Sigmoid colon (tissue), 7 donors: ENCODE data around the gene ABCG5. TPM values are rescaled to one million over a fixed set of nuclear protein-coding genes. Genes with fewer than 3 reads are reported as not detected.

ENCODE experiments used
- DNase-seq: peaks from one replicate; pipeline ENCODE4 v3.0.0-alpha.2; 2019
- H3K27ac ChIP-seq, 4 donors: fragments of 200-600 bp; sonication (generic); one replicate each; pipeline ENCODE4 v1.5.1; 2016 to 2019; ENCODE audit warnings: mild to moderate bottlenecking in 1 of 4
- H3K27me3 ChIP-seq, 3 donors: fragments of 200-600 bp; sonication (generic); one replicate each; pipeline ENCODE4 v1.5.1; 2019; ENCODE audit warnings: mild to moderate bottlenecking in 1 of 3
- H3K36me3 ChIP-seq, 4 donors: fragments of 200-600 bp; sonication (generic); one replicate each; pipeline ENCODE4 v1.5.1; 2016 to 2019
- H3K4me1 ChIP-seq, 4 donors: fragments of 200-600 bp; sonication (generic); one replicate each; pipeline ENCODE4 v1.5.1; 2017 to 2019
- H3K4me3 ChIP-seq, 4 donors: fragments of 200-600 bp; sonication (generic); one replicate each; pipeline ENCODE4 v1.5.1; 2017 to 2019; ENCODE audit warnings: mild to moderate bottlenecking in 2 of 4, moderate library complexity in 1 of 4
- H3K9me3 ChIP-seq, 4 donors: fragments of 200-600 bp in 3 of 4; sonication (generic) in 3 of 4; one replicate each; pipeline versions ENCODE4 v1.5.1 to v1.6.1; 2013 to 2019
- EP300 ChIP-seq, 4 donors: sonication (generic); formaldehyde crosslinking; IDR thresholded peaks; one replicate each; pipeline ENCODE4 v1.6.1; 2017; ENCODE audit warnings: antibody characterized with exemption in 4 of 4
- POLR2A ChIP-seq, 2 donors: fragments of 450-650 bp; IDR thresholded peaks; one replicate each; pipeline ENCODE4 v1.6.1; 2016; ENCODE audit warnings: antibody characterized with exemption in 2 of 2, mild to moderate bottlenecking in 2 of 2, moderate library complexity in 2 of 2
- POLR2AphosphoS5 ChIP-seq, 4 donors: sonication (generic); formaldehyde crosslinking; IDR thresholded peaks; one replicate each; pipeline ENCODE4 v1.6.1; 2017; ENCODE audit warnings: antibody characterized with exemption in 4 of 4
- WGBS, 2 donors: extraction: QIAGEN DNeasy Blood & Tissue Kit; methylation state at CpG; one replicate each; pipeline ENCODE4 v1.1.7; 2013; 5-methylcytosine and 5-hydroxymethylcytosine counted together
- intact Hi-C: fragments of 100-400 bp; cut with DNase I; formaldehyde crosslinking; loops from one replicate; pipeline ENCODE4 v1.15.1; 2023
- polyA plus RNA-seq, 3 donors: library from polyadenylated mRNA; stranded (reverse); fragments of 200-250 nt; gene quantifications; one replicate each; pipeline ENCODE4 v1.2.3, GENCODE V29; 2013
- total RNA-seq, 4 donors: library from RNA; depleted of rRNA; stranded (reverse); fragments of >200 nt; gene quantifications; one replicate each; pipeline ENCODE4 v1.1.0, GENCODE V29; 2016
- TF ChIP-seq, protein P1 (sequence below), 4 experiments: fragments of 450-650 bp in 3 of 4; fragments of 200-600 bp in 1 of 4; IDR thresholded peaks; one replicate each; pipeline ENCODE4 v1.5.1; 2016 to 2019; ENCODE audit warnings: antibody characterized with exemption in 4 of 4, mild to moderate bottlenecking in 3 of 4, moderate library complexity in 2 of 4
- donor health status: healthy with polysubstance abuse.
- donor health status: Bipolar disorder and iron deficiency.
- donor health status: healthy.

Gene ABCG5
- total and polyA plus RNA-seq, 7 donors: 0.10 to 0.23 TPM; not detected in 5

GRCh38 chr2:43802135-43802534 lies 36.5 kb downstream of the ABCG5 start:
- intact Hi-C loops: no loop called here
- H3K36me3 ChIP-seq: peaks cover 0 to 54% (median 3%) of the 10 kb centered on the region in 4 donors
- DNase-seq: no peak
- WGBS, 2 donors: 63 to 93% methylated on average over 2 of the region's 2 CpGs
- H3K9me3 ChIP-seq: no peaks in the 10 kb centered on the region
- TF ChIP-seq POLR2A (IDR thresholded peaks at IDR 0.05) (no peak), POLR2AphosphoS5 (IDR thresholded peaks at IDR 0.05) (no peak), EP300 (IDR thresholded peaks at IDR 0.05) (no peak)
- TF ChIP-seq, protein P1, sequence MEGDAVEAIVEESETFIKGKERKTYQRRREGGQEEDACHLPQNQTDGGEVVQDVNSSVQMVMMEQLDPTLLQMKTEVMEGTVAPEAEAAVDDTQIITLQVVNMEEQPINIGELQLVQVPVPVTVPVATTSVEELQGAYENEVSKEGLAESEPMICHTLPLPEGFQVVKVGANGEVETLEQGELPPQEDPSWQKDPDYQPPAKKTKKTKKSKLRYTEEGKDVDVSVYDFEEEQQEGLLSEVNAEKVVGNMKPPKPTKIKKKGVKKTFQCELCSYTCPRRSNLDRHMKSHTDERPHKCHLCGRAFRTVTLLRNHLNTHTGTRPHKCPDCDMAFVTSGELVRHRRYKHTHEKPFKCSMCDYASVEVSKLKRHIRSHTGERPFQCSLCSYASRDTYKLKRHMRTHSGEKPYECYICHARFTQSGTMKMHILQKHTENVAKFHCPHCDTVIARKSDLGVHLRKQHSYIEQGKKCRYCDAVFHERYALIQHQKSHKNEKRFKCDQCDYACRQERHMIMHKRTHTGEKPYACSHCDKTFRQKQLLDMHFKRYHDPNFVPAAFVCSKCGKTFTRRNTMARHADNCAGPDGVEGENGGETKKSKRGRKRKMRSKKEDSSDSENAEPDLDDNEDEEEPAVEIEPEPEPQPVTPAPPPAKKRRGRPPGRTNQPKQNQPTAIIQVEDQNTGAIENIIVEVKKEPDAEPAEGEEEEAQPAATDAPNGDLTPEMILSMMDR (IDR thresholded peaks at IDR 0.05): no peak
- H3K27me3 ChIP-seq: no peaks in the 10 kb centered on the region
- H3K27ac ChIP-seq: no peak overlapping the region
- H3K4me3 ChIP-seq: no peak overlapping the region
- no peaks in the 10 kb centered on the region for H3K4me1 ChIP-seq

DNA sequence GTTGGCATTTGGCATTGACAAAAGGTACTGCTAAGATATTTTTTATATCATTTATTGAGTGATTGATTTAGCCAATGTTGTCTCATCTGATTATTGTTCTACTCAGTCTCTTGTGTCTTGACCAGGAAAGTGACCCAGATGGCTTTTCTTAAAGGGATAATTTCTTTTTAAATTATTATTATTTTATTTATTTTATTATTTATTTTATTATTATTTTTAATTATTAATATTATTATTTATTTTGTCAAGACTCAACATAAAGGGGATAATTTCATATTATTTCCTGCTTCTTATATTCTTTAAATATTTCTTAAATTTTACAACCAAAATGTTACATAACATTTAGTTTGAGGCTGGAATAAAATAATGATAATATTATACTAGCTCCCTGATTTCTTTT lies 37.7 kb downstream of the ABCG5 start:
- H3K27ac ChIP-seq: no peak overlapping the region
- no peak for DNase-seq
- intact Hi-C loops: no loop called here
- no peak overlapping the region for H3K4me3 ChIP-seq
- H3K27me3 ChIP-seq: no peaks in the 10 kb centered on the region
- no peak for TF ChIP-seq POLR2AphosphoS5 (IDR thresholded peaks at IDR 0.05)
- no peak for TF ChIP-seq EP300 (IDR thresholded peaks at IDR 0.05)
- TF ChIP-seq, protein P1 (IDR thresholded peaks at IDR 0.05): no peak
- TF ChIP-seq POLR2A (IDR thresholded peaks at IDR 0.05): no peak
- peaks cover 0 to 54% (median 6%) of the 10 kb centered on the region in 4 donors for H3K36me3 ChIP-seq
- no peaks in the 10 kb centered on the region for H3K4me1 ChIP-seq
- no peaks in the 10 kb centered on the region for H3K9me3 ChIP-seq

DNA sequence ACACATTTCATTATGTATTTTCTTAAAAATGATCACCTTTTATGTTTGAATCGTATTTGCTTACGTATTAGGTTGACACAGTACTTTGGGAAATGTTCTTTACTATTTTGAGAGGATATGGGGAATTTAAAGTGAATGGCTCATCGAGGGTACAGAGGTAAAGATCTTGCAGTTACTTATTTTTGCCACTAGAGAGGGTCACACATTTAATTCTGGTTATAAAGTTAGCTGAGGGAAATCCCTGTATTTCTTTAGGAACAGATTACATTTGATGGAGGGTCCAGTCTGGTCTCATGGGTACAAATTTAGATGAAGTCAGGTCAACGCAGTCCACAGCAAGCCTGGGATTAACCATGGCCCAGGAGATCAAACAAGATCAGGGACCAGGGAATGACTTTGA lies 40.3 kb downstream of the ABCG5 start:
- H3K4me1 ChIP-seq: no peaks in the 10 kb centered on the region
- 59 to 85% methylated on average over 4 of the region's 4 CpGs for WGBS, 2 donors
- intact Hi-C loops: no loop called here
- H3K27me3 ChIP-seq: no peaks in the 10 kb centered on the region
- H3K4me3 ChIP-seq: no peak overlapping the region
- no peak for DNase-seq
- H3K27ac ChIP-seq: no peak overlapping the region
- no peaks in the 10 kb centered on the region for H3K9me3 ChIP-seq
- TF ChIP-seq EP300 (IDR thresholded peaks at IDR 0.05): no peak
- TF ChIP-seq POLR2AphosphoS5 (IDR thresholded peaks at IDR 0.05): no peak
- TF ChIP-seq, protein P1 (IDR thresholded peaks at IDR 0.05): no peak
- TF ChIP-seq POLR2A (IDR thresholded peaks at IDR 0.05): no peak
- H3K36me3 ChIP-seq: peaks cover 0 to 51% (median 6%) of the 10 kb centered on the region in 4 donors

DNA sequence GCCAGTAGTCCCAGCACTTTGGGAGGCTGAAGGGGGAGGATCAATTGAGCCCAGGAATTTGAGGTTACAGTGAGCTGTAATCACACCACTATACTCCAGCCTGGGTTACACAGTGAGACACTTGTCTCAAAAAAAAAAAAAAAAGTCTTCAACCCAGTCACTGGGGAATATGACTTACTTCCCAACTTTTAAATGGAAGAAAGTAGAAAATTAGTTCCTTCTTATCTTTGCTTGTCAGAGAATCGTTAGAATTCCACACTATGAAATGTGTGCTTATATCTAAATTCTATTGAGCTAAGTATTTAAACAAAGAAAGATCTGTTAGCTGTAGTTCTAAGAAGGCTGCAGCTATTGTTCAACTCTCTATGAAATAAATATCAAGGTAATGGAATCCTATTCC lies 42.4 kb downstream of the ABCG5 start:
- no peak for DNase-seq
- no peak overlapping the region for H3K4me3 ChIP-seq
- no peaks in the 10 kb centered on the region for H3K9me3 ChIP-seq
- no peak overlapping the region for H3K27ac ChIP-seq
- H3K36me3 ChIP-seq: peaks cover 0 to 49% (median 4%) of the 10 kb centered on the region in 4 donors
- H3K27me3 ChIP-seq: no peaks in the 10 kb centered on the region
- no peaks in the 10 kb centered on the region for H3K4me1 ChIP-seq
- intact Hi-C loops: no loop called here
- TF ChIP-seq, protein P1 (IDR thresholded peaks at IDR 0.05): no peak
- TF ChIP-seq POLR2A (IDR thresholded peaks at IDR 0.05): no peak
- TF ChIP-seq EP300 (IDR thresholded peaks at IDR 0.05): no peak
- no peak for TF ChIP-seq POLR2AphosphoS5 (IDR thresholded peaks at IDR 0.05)
- 56 to 83% methylated on average over 1 of the region's 1 CpG for WGBS, 2 donors

GRCh38 chr2:43794956-43795355 lies 43.7 kb downstream of the ABCG5 start:
- intact Hi-C loops: no loop called here

More at GRCh38 chr2:43794956-43795355, 43.7 kb downstream of the ABCG5 start:
- no peak overlapping the region for H3K4me3 ChIP-seq
- 94 to 96% methylated on average over 9 of the region's 9 CpGs for WGBS, 2 donors
- no peaks in the 10 kb centered on the region for H3K27me3 ChIP-seq
- no peak for DNase-seq
- H3K9me3 ChIP-seq: no peaks in the 10 kb centered on the region
- TF ChIP-seq POLR2AphosphoS5 (IDR thresholded peaks at IDR 0.05) (no peak), POLR2A (IDR thresholded peaks at IDR 0.05) (no peak), EP300 (IDR thresholded peaks at IDR 0.05) (no peak)
- TF ChIP-seq, protein P1 (IDR thresholded peaks at IDR 0.05): no peak
- H3K36me3 ChIP-seq: peaks cover 0 to 51% (median 4%) of the 10 kb centered on the region in 4 donors
- H3K27ac ChIP-seq: no peak overlapping the region
- H3K4me1 ChIP-seq: no peaks in the 10 kb centered on the region
